ENCODE measurements around the gene KLK7.

Gene KLK7

GRCh38 chr19:50932018-50932689 is 51.6 kb downstream of the KLK7 start:
- DNase-seq (ENCODE audit: low read depth), result no peak

GRCh38 chr19:50931023-50931422 is 52.7 kb downstream of the KLK7 start:
- DNase-seq (ENCODE audit: low read depth), result no peak

- no peak for DNase-seq (ENCODE audit: low read depth)
These were observed 54.9 kb downstream of the KLK7 start for GRCh38 chr19:50928831-50929230.

All from stimulated activated CD8-positive, alpha-beta memory T cell treated with anti-CD3 and anti-CD28 coated beads, Interleukin-12 subunit alpha, Interleukin-12 subunit beta, amount 100 ng/mL, for 4 hours (primary cell).